B cell (primary cell): ENCODE data around the gene PLEKHA3.

Source experiments
- EZH2 ChIP-seq: IDR thresholded peaks from 2 replicates; pipeline ENCODE4 v1.6.1; 2012; ENCODE audit warnings: borderline replicate concordance, low read depth, mild to moderate bottlenecking, moderate library complexity, low read length; ENCODE audit not compliant: insufficient read depth, poor library complexity, severe bottlenecking
- TF ChIP-seq, protein P1 (sequence below): fragments of 200-600 bp; IDR thresholded peaks from one replicate; pipeline ENCODE4 v1.8.0; 2022; ENCODE audit warnings: antibody characterized with exemption, mild to moderate bottlenecking

DNA sequence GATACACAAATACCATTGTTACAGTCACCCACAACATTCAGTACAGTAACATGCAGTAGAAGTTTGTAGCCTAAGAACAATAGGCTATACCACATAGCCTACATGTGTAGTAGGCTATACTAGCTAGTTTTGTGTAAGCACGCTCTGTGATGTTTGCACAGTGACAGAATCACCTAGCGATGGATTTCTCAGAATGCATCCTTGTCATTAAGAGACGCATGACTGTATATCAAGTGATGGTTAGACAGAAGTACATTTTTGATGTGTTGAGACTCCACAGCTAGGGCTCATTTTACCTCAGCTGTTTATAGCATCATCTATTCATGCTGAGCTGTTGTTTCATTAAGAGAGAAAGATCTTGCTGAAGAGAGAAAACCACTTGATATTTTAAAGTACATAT lies 19.4 kb downstream of the PLEKHA3 start:
- TF ChIP-seq, protein P1, sequence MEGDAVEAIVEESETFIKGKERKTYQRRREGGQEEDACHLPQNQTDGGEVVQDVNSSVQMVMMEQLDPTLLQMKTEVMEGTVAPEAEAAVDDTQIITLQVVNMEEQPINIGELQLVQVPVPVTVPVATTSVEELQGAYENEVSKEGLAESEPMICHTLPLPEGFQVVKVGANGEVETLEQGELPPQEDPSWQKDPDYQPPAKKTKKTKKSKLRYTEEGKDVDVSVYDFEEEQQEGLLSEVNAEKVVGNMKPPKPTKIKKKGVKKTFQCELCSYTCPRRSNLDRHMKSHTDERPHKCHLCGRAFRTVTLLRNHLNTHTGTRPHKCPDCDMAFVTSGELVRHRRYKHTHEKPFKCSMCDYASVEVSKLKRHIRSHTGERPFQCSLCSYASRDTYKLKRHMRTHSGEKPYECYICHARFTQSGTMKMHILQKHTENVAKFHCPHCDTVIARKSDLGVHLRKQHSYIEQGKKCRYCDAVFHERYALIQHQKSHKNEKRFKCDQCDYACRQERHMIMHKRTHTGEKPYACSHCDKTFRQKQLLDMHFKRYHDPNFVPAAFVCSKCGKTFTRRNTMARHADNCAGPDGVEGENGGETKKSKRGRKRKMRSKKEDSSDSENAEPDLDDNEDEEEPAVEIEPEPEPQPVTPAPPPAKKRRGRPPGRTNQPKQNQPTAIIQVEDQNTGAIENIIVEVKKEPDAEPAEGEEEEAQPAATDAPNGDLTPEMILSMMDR: no peak
- no peak for TF ChIP-seq EZH2
